ENCODE results near the gene NRXN3. TPM values are rescaled to one million over a fixed set of nuclear protein-coding genes. Genes with fewer than 3 reads are reported as not detected.

Gene NRXN3
- total RNA-seq, 4 donors from 2014 or later = 4.1 to 11.9 (median 5.8) TPM

DNA sequence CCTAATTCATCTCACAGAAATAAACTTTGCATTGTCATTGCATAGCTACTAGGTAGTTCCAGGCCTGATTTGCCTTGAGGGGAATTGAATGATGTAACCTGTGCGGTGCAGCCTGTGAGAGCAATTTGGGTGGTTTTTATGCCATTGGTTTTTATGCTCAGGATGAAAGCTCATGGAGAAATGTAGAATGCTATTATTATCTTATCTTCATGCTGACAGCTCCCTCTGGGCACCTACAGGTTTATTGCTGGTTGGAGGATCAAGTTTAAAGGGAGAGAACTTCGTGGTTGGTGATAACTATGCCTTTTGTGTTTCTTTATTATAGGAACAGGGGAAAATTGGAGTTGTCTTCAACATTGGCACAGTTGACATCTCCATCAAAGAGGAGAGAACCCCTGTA, 1493.3 kb downstream of the NRXN3 start:
- Histone ChIP-seq H3K36me3 (no peaks in the 10 kb centered on the region), H3K4me1 (no peaks in the 10 kb centered on the region), H3K27me3 (no peaks in the 10 kb centered on the region), H3K4me3 (no peak overlapping the region), H3K9me3 (no peaks in the 10 kb centered on the region), H3K27ac (no peak overlapping the region)
- intact Hi-C loops (cut with DNase I; ENCODE audit: low total_unique reads) = loop anchor here (5.0 kb wide), 1 partner anchor 1751 kb away; no protein-coding TSS in a partner anchor
- in situ Hi-C loops (cut with MboI; ENCODE audit: low pct_ligation_motif_present in 1 of 4, low pct_unique_long_range_greater_than_20kb in 1 of 4, low sequenced_read_pairs in 3 of 4) = no loop called here
- DNase-seq = no peak
- TF ChIP-seq EP300 (IDR thresholded peaks at IDR 0.05; ENCODE audit: low read depth) (no peak), POLR2A (IDR thresholded peaks at IDR 0.05) (no peak), POLR2AphosphoS5 (IDR thresholded peaks at IDR 0.05) (no peak)
- TF ChIP-seq, protein P1, sequence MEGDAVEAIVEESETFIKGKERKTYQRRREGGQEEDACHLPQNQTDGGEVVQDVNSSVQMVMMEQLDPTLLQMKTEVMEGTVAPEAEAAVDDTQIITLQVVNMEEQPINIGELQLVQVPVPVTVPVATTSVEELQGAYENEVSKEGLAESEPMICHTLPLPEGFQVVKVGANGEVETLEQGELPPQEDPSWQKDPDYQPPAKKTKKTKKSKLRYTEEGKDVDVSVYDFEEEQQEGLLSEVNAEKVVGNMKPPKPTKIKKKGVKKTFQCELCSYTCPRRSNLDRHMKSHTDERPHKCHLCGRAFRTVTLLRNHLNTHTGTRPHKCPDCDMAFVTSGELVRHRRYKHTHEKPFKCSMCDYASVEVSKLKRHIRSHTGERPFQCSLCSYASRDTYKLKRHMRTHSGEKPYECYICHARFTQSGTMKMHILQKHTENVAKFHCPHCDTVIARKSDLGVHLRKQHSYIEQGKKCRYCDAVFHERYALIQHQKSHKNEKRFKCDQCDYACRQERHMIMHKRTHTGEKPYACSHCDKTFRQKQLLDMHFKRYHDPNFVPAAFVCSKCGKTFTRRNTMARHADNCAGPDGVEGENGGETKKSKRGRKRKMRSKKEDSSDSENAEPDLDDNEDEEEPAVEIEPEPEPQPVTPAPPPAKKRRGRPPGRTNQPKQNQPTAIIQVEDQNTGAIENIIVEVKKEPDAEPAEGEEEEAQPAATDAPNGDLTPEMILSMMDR (IDR thresholded peaks at IDR 0.05) = no peak
- WGBS, 2 donors (ENCODE audit: low coverage in 1 of 2) = 67 to 100% methylated on average over 2 of the region's 2 CpGs

DNA sequence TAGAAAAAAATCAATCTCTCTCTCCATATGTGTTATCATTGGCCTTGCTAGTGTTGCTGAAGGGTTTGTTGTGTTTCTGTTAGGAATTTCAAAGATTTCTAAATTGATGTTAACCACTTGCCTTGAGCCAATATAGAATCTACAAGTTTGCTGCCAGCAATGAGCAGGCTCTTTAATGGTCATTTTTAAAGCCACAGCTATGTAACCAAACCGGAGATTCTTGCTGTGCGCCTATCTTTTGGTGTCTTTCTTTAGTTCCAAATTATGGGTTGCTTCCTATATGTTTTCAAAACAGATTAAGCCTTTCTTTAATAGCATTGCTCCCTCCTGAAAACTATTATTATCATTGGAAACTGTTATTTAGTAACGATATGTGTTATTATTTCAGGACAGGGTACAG, 1495.4 kb downstream of the NRXN3 start:
- in situ Hi-C loops (cut with MboI; ENCODE audit: low pct_ligation_motif_present in 1 of 4, low pct_unique_long_range_greater_than_20kb in 1 of 4, low sequenced_read_pairs in 3 of 4) = no loop called here
- intact Hi-C loops (cut with DNase I; ENCODE audit: low total_unique reads) = no loop called here
- H3K27me3 ChIP-seq = no peaks in the 10 kb centered on the region
- WGBS, 2 donors (ENCODE audit: low coverage in 1 of 2) = 67 to 92% methylated on average over 1 to 3 of the region's 3 CpGs
- no peaks in the 10 kb centered on the region for H3K4me1 ChIP-seq
- H3K36me3 ChIP-seq = no peaks in the 10 kb centered on the region
- H3K4me3 ChIP-seq = no peak overlapping the region
- no peak for DNase-seq
- no peak overlapping the region for H3K27ac ChIP-seq
- H3K9me3 ChIP-seq = no peaks in the 10 kb centered on the region
- TF ChIP-seq POLR2AphosphoS5 (IDR thresholded peaks at IDR 0.05) = no peak
- TF ChIP-seq, protein P1 (IDR thresholded peaks at IDR 0.05) = no peak
- TF ChIP-seq EP300 (IDR thresholded peaks at IDR 0.05; ENCODE audit: low read depth) = no peak
- TF ChIP-seq POLR2A (IDR thresholded peaks at IDR 0.05) = no peak

DNA sequence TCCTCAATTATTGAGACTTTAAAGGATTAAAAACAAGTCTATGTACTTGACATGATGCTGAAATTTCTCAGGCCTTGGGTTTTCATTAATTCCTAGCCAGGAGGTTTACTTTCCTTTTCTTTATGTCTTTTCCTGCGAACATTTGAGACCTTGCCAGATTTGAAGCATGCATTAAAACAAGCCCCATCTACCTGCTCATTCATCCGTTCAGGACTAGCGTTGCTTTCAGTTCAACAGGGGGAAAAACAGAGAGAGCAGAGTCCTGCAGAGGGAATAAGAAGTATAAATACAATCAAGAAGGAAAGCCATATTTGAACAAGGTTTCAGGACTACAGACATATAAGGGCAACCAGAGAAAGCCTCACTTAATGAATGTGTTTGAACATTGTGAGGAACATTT, 1498.8 kb downstream of the NRXN3 start:
- no peak for DNase-seq
- Histone ChIP-seq H3K27me3 (no peaks in the 10 kb centered on the region), H3K36me3 (no peaks in the 10 kb centered on the region), H3K9me3 (no peaks in the 10 kb centered on the region), H3K27ac (no peak overlapping the region), H3K4me3 (no peak overlapping the region), H3K4me1 (no peaks in the 10 kb centered on the region)
- in situ Hi-C loops (cut with MboI; ENCODE audit: low pct_ligation_motif_present in 1 of 4, low pct_unique_long_range_greater_than_20kb in 1 of 4, low sequenced_read_pairs in 3 of 4) = no loop called here
- no peak for TF ChIP-seq POLR2A (IDR thresholded peaks at IDR 0.05)
- intact Hi-C loops (cut with DNase I; ENCODE audit: low total_unique reads) = no loop called here
- 67 to 73% methylated on average over 3 of the region's 3 CpGs for WGBS, 2 donors (ENCODE audit: low coverage in 1 of 2)

DNA sequence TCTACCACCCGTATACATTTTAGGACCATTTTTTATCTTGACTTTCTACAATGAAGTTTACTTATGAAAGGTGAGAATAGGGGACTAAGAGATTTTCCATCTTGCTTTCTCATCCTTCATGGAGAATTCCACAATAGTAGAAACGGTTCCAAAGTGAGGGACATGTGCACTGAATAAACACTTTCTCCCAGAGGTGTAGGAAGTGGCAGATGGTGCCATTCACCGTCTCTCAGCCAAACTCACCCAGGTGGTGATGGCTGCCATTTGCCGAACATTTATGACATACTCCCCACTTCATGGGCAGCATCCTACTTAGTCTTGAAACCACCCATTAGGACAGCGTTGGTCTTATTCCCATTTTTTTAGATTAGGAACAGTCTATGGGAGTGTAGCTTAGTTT, 1500.6 kb downstream of the NRXN3 start:
- 83 to 88% methylated on average over 2 to 5 of the region's 5 CpGs for WGBS, 2 donors (ENCODE audit: low coverage in 1 of 2)
- H3K4me3 ChIP-seq = no peak overlapping the region
- no peak for TF ChIP-seq EP300 (IDR thresholded peaks at IDR 0.05; ENCODE audit: low read depth)
- TF ChIP-seq POLR2AphosphoS5 (IDR thresholded peaks at IDR 0.05) = no peak
- TF ChIP-seq, protein P1 (IDR thresholded peaks at IDR 0.05) = no peak
- TF ChIP-seq POLR2A (IDR thresholded peaks at IDR 0.05) = no peak
- no peaks in the 10 kb centered on the region for H3K4me1 ChIP-seq
- no peaks in the 10 kb centered on the region for H3K9me3 ChIP-seq
- no peak overlapping the region for H3K27ac ChIP-seq
- no peaks in the 10 kb centered on the region for H3K36me3 ChIP-seq
- DNase-seq = no peak
- no peaks in the 10 kb centered on the region for H3K27me3 ChIP-seq
- intact Hi-C loops (cut with DNase I; ENCODE audit: low total_unique reads) (no loop called here), in situ Hi-C loops (cut with MboI; ENCODE audit: low pct_ligation_motif_present in 1 of 4, low pct_unique_long_range_greater_than_20kb in 1 of 4, low sequenced_read_pairs in 3 of 4) (no loop called here)

DNA sequence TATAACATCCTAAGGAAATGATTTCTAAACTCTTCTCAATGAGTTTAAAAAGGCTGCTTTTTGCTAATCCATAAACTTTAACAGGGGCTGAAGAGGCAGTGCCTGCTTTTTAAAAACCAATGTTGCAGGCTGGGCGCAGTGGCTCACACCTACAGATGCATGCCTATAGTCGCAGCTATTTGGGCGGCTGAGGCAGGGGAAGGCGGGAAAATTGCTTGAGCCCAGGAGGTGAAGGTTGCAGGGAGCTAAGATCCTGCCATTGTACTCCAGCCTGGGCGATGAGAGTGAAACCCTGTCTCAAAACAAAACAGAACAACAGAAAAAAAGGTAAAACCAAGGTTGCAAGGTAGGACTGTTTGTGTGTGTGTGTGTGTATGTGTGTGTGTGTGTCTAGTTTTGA, 1509.9 kb downstream of the NRXN3 start:
- no peaks in the 10 kb centered on the region for H3K36me3 ChIP-seq
- no peak overlapping the region for H3K27ac ChIP-seq
- no peaks in the 10 kb centered on the region for H3K9me3 ChIP-seq
- H3K4me1 ChIP-seq = no peaks in the 10 kb centered on the region
- intact Hi-C loops (cut with DNase I; ENCODE audit: low total_unique reads) (no loop called here), in situ Hi-C loops (cut with MboI; ENCODE audit: low pct_ligation_motif_present in 1 of 4, low pct_unique_long_range_greater_than_20kb in 1 of 4, low sequenced_read_pairs in 3 of 4) (no loop called here)
- no peaks in the 10 kb centered on the region for H3K27me3 ChIP-seq
- 78 to 85% methylated on average over 4 to 5 of the region's 5 CpGs for WGBS, 2 donors (ENCODE audit: low coverage in 1 of 2)
- no peak for DNase-seq
- TF ChIP-seq, protein P1 (IDR thresholded peaks at IDR 0.05) = no peak
- TF ChIP-seq POLR2A (IDR thresholded peaks at IDR 0.05) = no peak
- no peak overlapping the region for H3K4me3 ChIP-seq
